ENCODE data around the gene ATP5IF1.

DNA sequence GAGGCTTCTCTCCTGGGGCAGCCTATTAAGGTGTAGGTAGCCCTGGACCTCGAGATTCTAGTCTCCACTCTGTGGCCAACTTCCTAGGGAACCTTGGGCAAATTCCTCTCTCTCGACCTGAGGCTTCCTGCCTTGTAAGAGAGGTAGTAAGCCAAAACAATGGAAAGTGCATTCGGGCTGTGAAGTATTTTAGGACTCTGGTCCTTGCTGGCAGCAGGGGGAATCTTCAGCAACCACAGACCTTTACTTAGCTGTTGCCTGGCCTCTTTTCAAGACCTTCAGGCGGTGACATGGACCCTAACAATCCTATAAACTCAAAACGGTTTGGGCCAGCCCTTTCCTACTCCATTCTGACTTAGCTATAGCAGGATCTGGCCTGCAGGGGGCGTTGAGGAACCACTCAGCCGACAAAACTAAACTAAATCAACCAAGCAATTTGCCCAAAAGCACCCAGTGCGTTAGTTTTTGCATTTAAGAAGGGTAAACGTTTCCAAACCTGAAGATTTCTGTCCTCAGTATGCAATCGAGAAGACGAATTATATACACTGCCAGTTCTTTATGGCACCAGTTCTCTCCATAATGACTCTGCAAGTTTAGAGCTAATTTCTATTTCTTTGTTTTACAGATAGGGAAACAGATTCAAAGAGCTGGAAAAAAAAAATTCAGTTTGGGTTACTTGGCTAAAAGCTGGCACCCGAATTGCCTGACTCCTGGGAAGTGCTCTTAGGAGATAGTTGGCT lies 12.5 kb downstream of the ATP5IF1 start:
- TF ChIP-seq POLR2A (IDR thresholded peaks at IDR 0.05) (no peak), CTCF (IDR thresholded peaks at IDR 0.05) (peak; percentile 88 to 93 (median 90))
